T-helper 17 cell (primary cell): Measurements from ENCODE around the gene NANOS3. TPM values are rescaled to one million over a fixed set of nuclear protein-coding genes. Genes with fewer than 3 reads are reported as not detected.

Source experiments
- ATAC-seq: fragments of 150-1000 bp; cut with Tn5 transposase; 2 replicates; pipeline ENCODE4 v1.10.0; 2021; ENCODE audit warnings: mild to moderate bottlenecking, moderate library complexity
- DNase-seq, 3 donors: peaks; one replicate each; pipeline versions ENCODE4 v3.0.0 to v3.0.0-alpha.2; 2020 to 2021
- H3K9me3 ChIP-seq: one replicate; pipeline ENCODE4 v1.7.0; 2013; ENCODE audit warnings: low read length, mild to moderate bottlenecking; ENCODE audit not compliant: control insufficient read depth, poor library complexity, severe bottlenecking
- H3K27ac Mint-ChIP-seq: one replicate; pipeline ENCODE4 v1.8.0; 2022; ENCODE audit warnings: mild to moderate bottlenecking, moderate library complexity, mixed read lengths
- H3K27me3 Mint-ChIP-seq: one replicate; pipeline ENCODE4 v1.8.0; 2022; ENCODE audit warnings: mixed read lengths
- H3K36me3 Mint-ChIP-seq: one replicate; pipeline ENCODE4 v1.8.0; 2022; ENCODE audit warnings: low read depth, mixed read lengths
- H3K4me1 Mint-ChIP-seq: one replicate; pipeline ENCODE4 v1.8.0; 2022; ENCODE audit warnings: mild to moderate bottlenecking, mixed read lengths
- H3K4me3 Mint-ChIP-seq: one replicate; pipeline ENCODE4 v1.8.0; 2022; ENCODE audit warnings: mild to moderate bottlenecking, moderate library complexity, mixed read lengths
- total RNA-seq, 4 donors: library from RNA in 2 of 4; stranded (reverse) in 2 of 4; gene quantifications; one replicate each; pipeline ENCODE4 v1.2.3 and lab custom pipeline; 2022 to 2026

NANOS3 gene
- total RNA-seq, 2 donors from 2014 or later = 0.60 to 2.6 TPM

DNA sequence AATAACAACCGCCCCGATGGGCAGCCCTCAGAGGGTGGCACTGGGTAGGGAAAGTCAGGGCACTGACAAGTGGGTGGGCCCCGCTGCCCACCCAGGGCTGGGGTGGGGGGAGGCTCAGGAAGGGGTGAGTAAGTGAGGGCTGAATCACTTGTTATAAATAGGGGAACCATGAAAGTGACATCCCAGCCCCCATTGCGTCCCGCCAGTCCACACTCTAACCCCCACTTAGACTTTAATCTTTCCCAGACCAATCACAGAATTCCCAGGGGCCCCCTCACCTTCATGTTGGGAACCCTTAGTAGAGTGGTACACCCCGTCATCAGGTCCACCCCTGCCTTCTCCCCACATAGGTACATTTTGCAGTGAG is 37.0 kb upstream of the NANOS3 start:
- no peaks in the 10 kb centered on the region for H3K27me3 Mint-ChIP-seq
- peaks cover 59% of the 10 kb centered on the region for H3K4me1 Mint-ChIP-seq
- ATAC-seq = peak; percentile 2
- no peaks in the 10 kb centered on the region for H3K9me3 ChIP-seq
- DNase-seq = no peak
- H3K36me3 Mint-ChIP-seq = peaks cover 7% of the 10 kb centered on the region
- peak overlapping the region; percentile 96 for H3K4me3 Mint-ChIP-seq
- peak overlapping the region; percentile 100 for H3K27ac Mint-ChIP-seq

GRCh38 chr19:13840305-13841085 is 36.4 kb upstream of the NANOS3 start:
- no peaks in the 10 kb centered on the region for H3K9me3 ChIP-seq
- ATAC-seq (peak; percentile 0), DNase-seq (peak in 1 of 3 donors; percentile 56)
- Mint-ChIP-seq H3K4me3 (peak overlapping the region; percentile 96), H3K27ac (peak overlapping the region; percentile 100), H3K27me3 (no peaks in the 10 kb centered on the region), H3K36me3 (peaks cover 7% of the 10 kb centered on the region), H3K4me1 (peaks cover 61% of the 10 kb centered on the region)

DNA sequence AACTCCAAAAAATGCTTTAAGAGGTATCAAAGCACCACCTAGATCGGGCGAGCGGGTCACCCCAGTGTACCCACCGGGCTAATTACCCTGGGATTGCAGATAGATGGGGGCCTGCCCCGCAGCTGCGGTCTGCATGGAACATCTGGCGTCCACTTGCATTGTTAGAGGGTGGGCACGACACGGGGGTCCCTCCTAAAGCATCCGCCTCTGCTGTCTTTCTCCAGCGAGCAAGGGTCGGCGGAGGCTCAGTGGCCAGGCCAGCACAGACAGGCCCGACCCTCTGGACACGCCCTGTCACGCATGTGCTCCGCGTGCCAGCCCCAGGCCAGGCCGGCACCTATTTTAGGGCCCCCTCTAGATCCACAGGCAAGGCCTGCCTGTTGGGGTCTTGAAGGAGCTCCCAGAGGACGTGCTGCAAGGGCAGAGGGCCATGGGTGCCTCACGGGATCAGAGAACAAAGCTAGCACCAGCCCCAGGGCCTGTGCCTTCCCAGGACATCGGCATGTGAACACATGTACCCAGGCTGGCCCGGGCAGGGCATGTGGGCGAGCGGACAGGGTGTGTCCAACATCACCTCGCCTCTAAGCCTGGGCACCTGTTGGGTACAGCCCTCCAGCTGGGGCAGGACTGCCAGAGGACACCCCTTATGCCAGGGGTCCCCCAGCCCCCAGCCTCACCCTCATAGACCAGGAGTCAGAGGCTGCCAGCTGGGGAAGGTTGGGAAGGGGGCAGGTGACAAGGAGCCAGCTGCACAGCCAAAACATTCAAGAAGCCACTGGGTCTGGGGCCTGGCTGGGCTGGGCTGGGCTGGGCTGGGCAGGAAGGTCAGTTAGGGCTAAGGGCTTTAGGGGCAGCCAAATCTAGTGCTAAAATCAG is 35.6 kb upstream of the NANOS3 start:
- H3K27me3 Mint-ChIP-seq = no peaks in the 10 kb centered on the region
- peaks cover 62% of the 10 kb centered on the region for H3K4me1 Mint-ChIP-seq
- peak overlapping the region; percentile 96 for H3K4me3 Mint-ChIP-seq
- DNase-seq (peak in 2 of 3 donors; percentile 37 to 51), ATAC-seq (no peak)
- H3K36me3 Mint-ChIP-seq = peaks cover 4% of the 10 kb centered on the region
- peak overlapping the region; percentile 100 for H3K27ac Mint-ChIP-seq
- no peaks in the 10 kb centered on the region for H3K9me3 ChIP-seq

GRCh38 chr19:13841962-13842290 is 35.0 kb upstream of the NANOS3 start:
- no peak for ATAC-seq
- Mint-ChIP-seq H3K4me1 (peaks cover 63% of the 10 kb centered on the region), H3K4me3 (peak overlapping the region; percentile 96), H3K27me3 (no peaks in the 10 kb centered on the region), H3K36me3 (peaks cover 4% of the 10 kb centered on the region), H3K27ac (peak overlapping the region; percentile 100)
- no peaks in the 10 kb centered on the region for H3K9me3 ChIP-seq
- DNase-seq = peak in 1 of 3 donors; percentile 42

- ATAC-seq = peak; percentile 15
- Mint-ChIP-seq H3K36me3 (peaks cover 4% of the 10 kb centered on the region), H3K4me1 (peaks cover 62% of the 10 kb centered on the region), H3K27me3 (no peaks in the 10 kb centered on the region), H3K27ac (peak overlapping the region; percentile 100), H3K4me3 (peak overlapping the region; percentile 96)
- H3K9me3 ChIP-seq = no peaks in the 10 kb centered on the region
- peak; percentile 78 to 81 (median 81) for DNase-seq
Observed at GRCh38 chr19:13842291-13843103, 34.4 kb upstream of the NANOS3 start.

DNA sequence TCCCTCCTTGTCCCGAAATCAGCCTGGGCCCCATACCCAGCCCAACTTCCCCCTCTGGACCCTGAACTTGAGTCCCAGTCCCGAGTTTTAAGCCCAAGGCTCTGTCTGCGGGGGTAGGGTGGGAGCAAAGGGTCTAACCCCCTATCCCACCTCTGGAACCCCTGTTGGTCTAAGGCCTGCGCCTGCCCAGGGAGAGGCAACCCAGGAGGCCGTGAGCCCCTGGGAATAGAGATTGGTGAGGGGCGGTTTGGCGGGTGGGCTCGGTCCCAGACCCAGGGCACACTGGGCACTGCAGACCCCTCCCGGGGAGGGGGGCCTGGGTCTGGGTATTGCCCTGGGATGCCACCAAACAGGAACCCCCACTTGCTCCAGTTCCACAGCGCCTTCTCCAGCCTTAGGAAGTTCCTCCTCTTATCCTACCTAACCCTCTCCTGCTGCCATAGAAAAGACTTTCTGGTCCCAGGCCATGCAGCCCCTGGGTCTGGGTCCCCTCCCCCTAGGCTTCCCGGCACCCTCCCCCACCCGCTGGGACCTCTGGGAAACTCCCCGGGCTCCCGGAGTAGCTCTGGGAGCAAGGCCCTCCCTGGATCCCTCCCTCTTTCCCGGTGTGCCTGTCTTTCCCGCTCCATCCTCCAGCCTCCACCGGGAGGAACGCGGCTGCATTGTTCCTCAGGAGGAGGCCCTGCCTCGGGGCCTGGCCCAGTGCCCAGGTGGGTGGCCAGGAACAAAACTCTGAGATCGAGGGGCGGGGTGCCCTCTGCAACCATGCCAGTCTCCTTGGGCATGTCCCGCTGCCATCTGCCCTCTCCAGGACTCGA is 33.6 kb upstream of the NANOS3 start:
- peaks cover 56% of the 10 kb centered on the region for H3K4me1 Mint-ChIP-seq

GRCh38 chr19:13844130-13844631 is 32.8 kb upstream of the NANOS3 start:
- Mint-ChIP-seq H3K36me3 (peaks cover 4% of the 10 kb centered on the region), H3K27ac (peak overlapping the region; percentile 100), H3K4me3 (peak overlapping the region; percentile 96), H3K4me1 (peaks cover 50% of the 10 kb centered on the region), H3K27me3 (no peaks in the 10 kb centered on the region)
- peak in 1 of 3 donors; percentile 40 for DNase-seq
- no peaks in the 10 kb centered on the region for H3K9me3 ChIP-seq
- no peak for ATAC-seq

More for the DNA sequence above, 33.6 kb upstream of the NANOS3 start:
- no peaks in the 10 kb centered on the region for H3K9me3 ChIP-seq
- H3K4me3 Mint-ChIP-seq = peak overlapping the region; percentile 96
- H3K27ac Mint-ChIP-seq = peak overlapping the region; percentile 100
- DNase-seq = no peak
- no peak for ATAC-seq
- no peaks in the 10 kb centered on the region for H3K27me3 Mint-ChIP-seq
- H3K36me3 Mint-ChIP-seq = peaks cover 4% of the 10 kb centered on the region

DNA sequence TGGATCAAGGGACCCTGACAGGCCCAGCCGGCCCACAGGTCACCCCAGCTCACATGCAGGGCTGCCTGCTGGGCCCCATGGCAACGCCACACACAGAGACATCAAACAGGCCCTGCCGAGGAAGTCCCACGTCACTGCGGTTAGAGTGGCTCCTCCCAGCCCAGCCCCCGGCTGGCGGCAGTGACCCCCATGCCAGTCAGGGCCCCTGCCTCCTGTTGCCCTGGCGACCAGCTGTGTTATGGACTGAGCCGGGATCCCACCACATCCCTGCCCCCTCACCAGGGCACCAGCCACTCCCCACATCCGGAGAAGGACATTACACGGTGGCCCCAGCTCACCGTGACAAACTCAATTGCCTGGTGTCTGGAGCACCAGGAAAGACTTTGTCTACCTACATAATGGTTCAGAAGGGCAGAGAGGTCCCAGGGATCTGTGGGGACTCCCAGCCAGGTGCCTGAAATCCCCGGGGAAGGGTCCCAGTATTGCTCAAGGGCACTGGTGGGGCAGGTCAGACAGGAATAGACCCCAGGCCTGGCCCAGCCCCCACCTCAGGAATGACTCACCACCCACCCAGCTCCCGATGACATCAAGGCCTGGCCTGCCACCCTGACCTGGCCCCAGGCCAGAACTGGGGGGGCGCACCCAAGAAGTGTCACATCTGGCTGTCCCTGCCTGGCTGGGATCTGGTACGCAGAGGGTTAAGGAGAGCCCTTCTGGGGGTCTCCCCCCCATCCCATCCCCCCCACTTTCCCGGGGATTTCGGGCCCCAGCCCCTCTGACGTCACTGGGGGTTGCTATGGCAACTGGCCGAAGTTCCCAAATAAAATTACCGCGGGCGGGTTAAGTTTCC is 30.2 kb upstream of the NANOS3 start:
- Mint-ChIP-seq H3K27ac (peak overlapping the region; percentile 100), H3K4me1 (peaks cover 37% of the 10 kb centered on the region), H3K27me3 (no peaks in the 10 kb centered on the region), H3K36me3 (peaks cover 2% of the 10 kb centered on the region), H3K4me3 (peak overlapping the region; percentile 91)
- peak; percentile 93 to 96 (median 96) for DNase-seq
- no peaks in the 10 kb centered on the region for H3K9me3 ChIP-seq
- ATAC-seq = peak; percentile 69

DNA sequence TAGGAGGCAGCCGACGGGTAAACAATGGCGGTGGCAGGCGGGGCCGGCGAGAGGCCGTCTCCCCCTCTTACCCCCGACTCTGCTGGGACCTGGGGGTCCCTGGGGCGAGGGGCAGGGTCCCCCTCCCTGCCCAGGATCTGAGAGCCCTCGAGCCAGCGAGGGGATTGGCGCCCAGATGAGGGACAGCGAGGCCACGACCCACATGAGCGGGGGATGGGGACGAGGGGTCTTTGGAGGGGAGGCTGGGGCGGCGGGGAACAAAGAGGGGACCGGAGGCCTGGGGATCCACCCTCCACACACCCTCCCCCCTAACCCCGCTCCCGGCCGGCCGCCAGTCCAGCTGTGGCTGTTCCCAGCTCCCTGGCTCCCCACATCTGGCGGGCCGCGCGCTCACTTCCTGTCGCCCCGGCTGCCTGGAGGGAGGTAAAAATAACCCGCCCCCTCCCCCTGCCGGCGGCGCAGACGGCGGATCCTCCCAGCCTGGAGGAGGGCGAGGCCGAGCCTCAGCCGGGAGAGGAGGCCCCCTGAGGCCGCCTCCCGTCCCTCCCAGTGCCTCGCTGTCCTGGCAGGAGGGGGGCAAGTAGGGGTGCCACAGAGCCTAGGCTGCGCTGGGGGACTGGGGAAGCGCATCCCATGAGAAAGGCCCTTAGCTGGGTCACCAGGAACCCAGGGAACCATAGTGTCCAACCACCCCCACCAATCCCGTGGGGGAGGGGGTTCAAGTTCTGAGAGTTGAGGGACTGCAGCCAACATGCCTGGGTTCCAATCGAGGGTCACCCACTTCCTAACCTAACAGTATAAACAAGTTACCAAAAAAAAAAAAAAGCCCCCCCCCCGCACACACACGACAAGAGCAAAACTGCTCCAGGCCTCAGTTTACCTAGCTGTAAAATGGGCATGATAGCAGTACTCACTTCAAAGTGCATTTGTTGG is 29.3 kb upstream of the NANOS3 start:
- peak overlapping the region; percentile 91 for H3K4me3 Mint-ChIP-seq

GRCh38 chr19:13848340-13848677 is 28.6 kb upstream of the NANOS3 start:
- Mint-ChIP-seq H3K27me3 (no peaks in the 10 kb centered on the region), H3K4me1 (peaks cover 31% of the 10 kb centered on the region), H3K4me3 (peak overlapping the region; percentile 91), H3K36me3 (peaks cover 2% of the 10 kb centered on the region), H3K27ac (peak overlapping the region; percentile 100)
- no peaks in the 10 kb centered on the region for H3K9me3 ChIP-seq
- DNase-seq (no peak), ATAC-seq (no peak)

More for the DNA sequence above, 29.3 kb upstream of the NANOS3 start:
- H3K36me3 Mint-ChIP-seq = peaks cover 2% of the 10 kb centered on the region
- DNase-seq = peak; percentile 76 to 83 (median 79)
- no peaks in the 10 kb centered on the region for H3K27me3 Mint-ChIP-seq
- H3K4me1 Mint-ChIP-seq = peaks cover 34% of the 10 kb centered on the region
- no peaks in the 10 kb centered on the region for H3K9me3 ChIP-seq
- ATAC-seq = peak; percentile 32
- peak overlapping the region; percentile 100 for H3K27ac Mint-ChIP-seq
